Tibial nerve (tissue), 4 donors: ENCODE data around the gene SNX32. TPM values are rescaled to one million over a fixed set of nuclear protein-coding genes. Genes with fewer than 3 reads are reported as not detected.

ENCODE experiments used
- DNase-seq, 2 donors: peaks; one replicate each; pipeline ENCODE4 v3.0.0-alpha.2; 2019; ENCODE audit warnings: low spot score in 2 of 2
- H3K27ac ChIP-seq, 4 donors: fragments of 200-600 bp; sonication (generic) in 3 of 4; one replicate each; pipeline ENCODE4 v1.5.1; 2017 to 2019; ENCODE audit warnings: mild to moderate bottlenecking in 1 of 4
- H3K27me3 ChIP-seq, 2 donors: fragments of 200-600 bp; sonication (generic) in 1 of 2; one replicate each; pipeline versions ENCODE4 v1.5.1 to v1.6.0; 2017 to 2019
- H3K36me3 ChIP-seq, 3 donors: fragments of 200-600 bp; sonication (generic); one replicate each; pipeline ENCODE4 v1.5.1; 2018 to 2019
- H3K4me1 ChIP-seq, 4 donors: fragments of 200-600 bp; sonication (generic) in 3 of 4; one replicate each; pipeline ENCODE4 v1.5.1; 2017 to 2019
- H3K4me3 ChIP-seq, 4 donors: fragments of 200-600 bp; sonication (generic) in 3 of 4; one replicate each; pipeline ENCODE4 v1.5.1; 2017 to 2019; ENCODE audit warnings: mild to moderate bottlenecking in 1 of 4, moderate library complexity in 1 of 4
- H3K9me3 ChIP-seq, 4 donors: fragments of 200-600 bp; sonication (generic) in 3 of 4; one replicate each; pipeline ENCODE4 v1.5.1; 2017 to 2019
- CTCF ChIP-seq, 5 experiments: fragments of 200-600 bp in 3 of 5; fragments of 450-650 bp in 2 of 5; sonication (generic) in 3 of 5; IDR thresholded peaks; one replicate each; pipeline ENCODE4 v1.5.1; 2016 to 2019; ENCODE audit warnings: antibody characterized with exemption in 5 of 5, mild to moderate bottlenecking in 3 of 5, moderate library complexity in 2 of 5
- EP300 ChIP-seq, 2 donors: sonication (generic); formaldehyde crosslinking; IDR thresholded peaks; one replicate each; pipeline ENCODE4 v1.6.1; 2017; ENCODE audit warnings: antibody characterized with exemption in 2 of 2, mild to moderate bottlenecking in 1 of 2
- POLR2A ChIP-seq, 2 donors: fragments of 450-650 bp; IDR thresholded peaks; one replicate each; pipeline ENCODE4 v1.6.1; 2017; ENCODE audit warnings: antibody characterized with exemption in 2 of 2, mild to moderate bottlenecking in 2 of 2, moderate library complexity in 2 of 2
- WGBS, 2 donors: methylation state at CpG; one replicate each; pipeline ENCODE4 v1.1.5; 2018; 5-methylcytosine and 5-hydroxymethylcytosine counted together
- total RNA-seq, 4 donors: library from RNA; depleted of rRNA; stranded (reverse); fragments of >200 nt; gene quantifications; one replicate each; pipeline ENCODE4 v1.1.0, GENCODE V29; 2016

Gene SNX32
- 1 to 10 TPM in 2 of 4 donors, under 1 TPM in 1, not detected in 1; 0.78 to 2.5 (median 1.5) TPM for total RNA-seq

- Histone ChIP-seq H3K4me3 (peak within 1 kb of the TSS; percentile 59 to 78 (median 66)), H3K9me3 (no peaks in the 10 kb centered on the region), H3K27ac (peak within 1 kb of the TSS in 3 of 4 donors; percentile 37 to 56 (median 55)), H3K36me3 (no peaks in the 10 kb centered on the region), H3K27me3 (no peaks in the 10 kb centered on the region), H3K4me1 (peaks cover 0 to 19% (median 7%) of the 10 kb centered on the region in 4 donors)
- DNase-seq = peak; percentile 93
- 1% methylated on average over 54 to 56 of the region's 63 CpGs for WGBS, 2 donors
- TF ChIP-seq CTCF (IDR thresholded peaks at IDR 0.05) (peak in 1 of 5 experiments; percentile 45), POLR2A (IDR thresholded peaks at IDR 0.05) (no peak), EP300 (IDR thresholded peaks at IDR 0.05) (peak; percentile 20 to 58)
Measured at GRCh38 chr11:65833297-65834030, at the start of gene SNX32. Gene SNX32, plus strand, starts transcription at chr11:65833963. Its CDS starts 103 bp downstream, at chr11:65834066.

DNA sequence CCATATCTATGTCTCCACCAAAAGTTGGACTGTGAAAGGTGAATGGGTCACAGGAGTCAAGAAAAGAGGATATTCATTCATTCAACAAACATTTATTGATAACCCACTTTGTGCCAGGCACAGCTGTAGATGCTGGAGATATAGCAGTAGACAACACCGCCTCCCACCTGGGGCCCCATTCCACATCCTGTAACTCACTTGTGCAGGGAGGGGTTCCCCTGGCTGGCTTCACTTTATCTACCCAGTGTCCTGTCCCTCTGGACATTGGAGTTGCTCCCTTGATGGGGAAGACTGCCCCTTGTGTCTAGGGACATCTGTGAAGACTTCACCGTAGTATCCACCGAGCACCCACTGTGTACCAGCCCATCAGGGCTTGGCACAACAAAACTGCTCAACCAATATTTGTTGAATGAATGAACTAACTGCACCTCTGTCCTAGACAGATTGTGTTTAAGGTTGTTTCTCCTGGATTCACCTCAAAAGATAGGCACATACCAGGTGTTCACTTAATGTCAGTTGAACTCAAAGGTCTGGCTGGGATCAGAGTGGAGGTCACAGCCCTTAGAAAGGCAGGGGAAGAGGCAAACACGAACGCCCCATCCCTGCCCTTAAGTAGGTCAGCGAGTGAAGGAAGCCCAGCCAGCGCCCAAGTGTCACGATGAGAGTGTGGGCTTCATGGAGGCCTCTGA is 48.3 kb upstream of the SNX32 start:
- DNase-seq = no peak
- no peak for TF ChIP-seq EP300 (IDR thresholded peaks at IDR 0.05)
- no peak for TF ChIP-seq POLR2A (IDR thresholded peaks at IDR 0.05)
- TF ChIP-seq CTCF (IDR thresholded peaks at IDR 0.05) = no peak
- Histone ChIP-seq H3K36me3 (no peaks in the 10 kb centered on the region), H3K27ac (no peak overlapping the region), H3K4me3 (no peak overlapping the region), H3K9me3 (no peaks in the 10 kb centered on the region), H3K27me3 (peaks cover 3 to 56% of the 10 kb centered on the region in 2 donors), H3K4me1 (peaks cover 0 to 35% (median 20%) of the 10 kb centered on the region in 4 donors)
- 72 to 90% methylated on average over 7 to 8 of the region's 8 CpGs for WGBS, 2 donors

DNA sequence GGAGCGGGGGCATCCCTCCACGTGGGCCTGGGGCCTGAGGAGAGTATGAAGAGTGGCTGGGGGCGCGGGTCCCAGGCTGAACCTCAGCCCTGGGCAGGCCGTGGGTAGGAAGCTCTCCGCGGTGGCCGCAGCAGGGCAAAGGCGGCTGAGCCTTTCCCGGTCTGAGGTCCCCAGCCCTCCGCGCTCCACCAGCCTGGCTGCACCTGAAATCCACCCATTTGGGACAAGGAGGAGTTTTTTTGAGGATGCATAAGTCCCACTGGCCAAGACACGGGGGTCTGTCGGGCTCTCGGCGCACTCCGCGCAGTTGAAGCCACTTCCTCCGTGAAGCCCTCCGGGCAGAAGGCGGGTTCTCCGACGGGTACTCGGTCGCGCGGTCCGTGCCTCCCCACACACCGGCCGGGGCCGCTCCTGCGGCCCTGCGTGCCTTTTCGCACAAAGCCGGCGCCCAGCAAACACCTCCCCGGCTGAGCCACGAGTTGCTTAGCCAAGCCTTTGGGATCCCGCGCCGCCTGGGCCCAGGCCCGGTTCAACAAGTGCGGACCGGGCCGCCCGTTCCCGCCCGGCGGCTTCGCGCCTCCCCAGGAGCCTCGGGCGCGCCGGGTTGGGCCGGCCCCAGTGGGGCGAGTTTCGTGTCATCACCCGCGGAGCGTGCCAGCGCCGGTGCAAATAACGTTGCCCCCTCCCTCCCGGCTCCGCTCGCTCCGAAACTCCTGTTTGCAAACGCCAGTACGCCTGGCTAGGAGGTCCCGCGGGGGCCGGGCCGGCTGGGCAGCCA is 47.6 kb upstream of the SNX32 start:
- WGBS, 2 donors = 5 to 21% methylated on average over 35 to 44 of the region's 74 CpGs
- peaks cover 3 to 56% of the 10 kb centered on the region in 2 donors for H3K27me3 ChIP-seq

More for the DNA sequence above, 47.6 kb upstream of the SNX32 start:
- H3K4me1 ChIP-seq = peaks cover 0 to 34% (median 20%) of the 10 kb centered on the region in 4 donors
- no peak for TF ChIP-seq CTCF (IDR thresholded peaks at IDR 0.05)
- TF ChIP-seq POLR2A (IDR thresholded peaks at IDR 0.05) = no peak
- no peak for TF ChIP-seq EP300 (IDR thresholded peaks at IDR 0.05)
- no peaks in the 10 kb centered on the region for H3K9me3 ChIP-seq
- H3K27ac ChIP-seq = no peak overlapping the region
- H3K4me3 ChIP-seq = peak overlapping the region in 2 of 4 donors; percentile 34 to 39
- H3K36me3 ChIP-seq = no peaks in the 10 kb centered on the region
- DNase-seq = no peak
